Head of caudate nucleus (tissue), 42 donors: ENCODE results near the gene NUDT1.
"Not testable (repeated sequence)": the region's sequence is repeated elsewhere in the genome, so short reads cannot be mapped to it uniquely, and the experiment has no call there.

Experiments
- DNase-seq, 42 donors: peaks; one replicate each; pipeline versions ENCODE4 v3.0.0 to v3.0.0-alpha.2; 2020 to 2021; ENCODE audit warnings: mixed read lengths in 7 of 42
- intact Hi-C: fragments of 100-400 bp; cut with DNase I; formaldehyde crosslinking; loops from one replicate; pipeline ENCODE4 v1.15.0; 2022

The NUDT1 gene

GRCh38 chr7:2256306-2257045 is 14.4 kb downstream of the NUDT1 start:
- no peak for DNase-seq
- intact Hi-C loops, result no loop called here

GRCh38 chr7:2257046-2257551 is 15.1 kb downstream of the NUDT1 start:
- no peak for DNase-seq
- intact Hi-C loops, result no loop called here

- intact Hi-C loops, result no loop called here
- DNase-seq, result no peak
Observed at GRCh38 chr7:2257651-2258050, 15.6 kb downstream of the NUDT1 start.

GRCh38 chr7:2258661-2259365 is 16.8 kb downstream of the NUDT1 start:
- intact Hi-C loops, result no loop called here
- no peak for DNase-seq

GRCh38 chr7:2259480-2259879 is 17.5 kb downstream of the NUDT1 start:
- intact Hi-C loops, result no loop called here
- no peak for DNase-seq

GRCh38 chr7:2260820-2261219 is 18.8 kb downstream of the NUDT1 start:
- intact Hi-C loops, result no loop called here
- DNase-seq, result no peak

GRCh38 chr7:2261611-2262010 is 19.6 kb downstream of the NUDT1 start:
- DNase-seq, result peak in 14 of 42 donors; percentile 17 to 60 (median 32)
- intact Hi-C loops, result no loop called here

GRCh38 chr7:2263176-2263575 is 21.1 kb downstream of the NUDT1 start:
- intact Hi-C loops, result no loop called here

GRCh38 chr7:2264158-2264557 is 22.1 kb downstream of the NUDT1 start:
- intact Hi-C loops, result no loop called here

More at GRCh38 chr7:2263176-2263575, 21.1 kb downstream of the NUDT1 start:
- no peak for DNase-seq

GRCh38 chr7:2266911-2267310 is 24.9 kb downstream of the NUDT1 start:
- DNase-seq, result no peak
- intact Hi-C loops, result no loop called here

More at GRCh38 chr7:2264158-2264557, 22.1 kb downstream of the NUDT1 start:
- DNase-seq, result no peak

- DNase-seq, intact Hi-C loops: not testable (repeated sequence)
Observed at GRCh38 chr7:2269089-2269990, 27.3 kb downstream of the NUDT1 start.

GRCh38 chr7:2269991-2270460 is 28.0 kb downstream of the NUDT1 start:
- intact Hi-C loops, result no loop called here
- DNase-seq, result no peak

- intact Hi-C loops, result no loop called here
- no peak for DNase-seq
Observed at GRCh38 chr7:2270495-2270894, 28.5 kb downstream of the NUDT1 start.

GRCh38 chr7:2271273-2272026 is 29.4 kb downstream of the NUDT1 start:
- DNase-seq, result no peak
- intact Hi-C loops, result no loop called here

GRCh38 chr7:2272031-2272430 is 30.0 kb downstream of the NUDT1 start:
- intact Hi-C loops, result no loop called here

GRCh38 chr7:2273866-2274265 is 31.8 kb downstream of the NUDT1 start:
- no peak for DNase-seq
- intact Hi-C loops, result no loop called here

More at GRCh38 chr7:2272031-2272430, 30.0 kb downstream of the NUDT1 start:
- DNase-seq, result peak in 5 of 42 donors; percentile 7 to 42 (median 27)

GRCh38 chr7:2274666-2275065 is 32.6 kb downstream of the NUDT1 start:
- intact Hi-C loops, result no loop called here
- DNase-seq, result no peak

- no peak for DNase-seq
Observed at GRCh38 chr7:2275101-2275500, 33.1 kb downstream of the NUDT1 start.

GRCh38 chr7:2276107-2276506 is 34.1 kb downstream of the NUDT1 start:
- peak in 5 of 42 donors; percentile 13 to 34 (median 24) for DNase-seq
- intact Hi-C loops, result no loop called here

More at GRCh38 chr7:2275101-2275500, 33.1 kb downstream of the NUDT1 start:
- intact Hi-C loops, result no loop called here
